CD4-positive, alpha-beta T cell (primary cell): ENCODE measurements around the gene IL1RAPL2. TPM values are rescaled to one million over a fixed set of nuclear protein-coding genes. Genes with fewer than 3 reads are reported as not detected.

Experiments
- ATAC-seq: fragments of 200-7000 bp; cut with Tn5 transposase; one replicate; pipeline ENCODE4 v1.10.0; 2022; ENCODE audit warnings: mild to moderate bottlenecking; ENCODE audit not compliant: poor library complexity
- CTCF ChIA-PET: fragments of 350-600 bp; sonication (Branson Sonifier 250); formaldehyde crosslinking; loops from one replicate; lab custom pipeline; 2021; ENCODE audit warnings: antibody characterized with exemption, inconsistent platforms; lab: Charles Lee
- POLR2A ChIA-PET: fragments of 350-600 bp; sonication (Branson Sonifier 250); formaldehyde crosslinking; loops from one replicate; lab custom pipeline; 2021; ENCODE audit warnings: antibody characterized with exemption, inconsistent platforms; lab: Charles Lee
- DNase-seq, 14 experiments: peaks; one replicate each; pipeline ENCODE4 v3.0.0-alpha.2; 2013 to 2020; ENCODE audit warnings: mixed read lengths in 2 of 14
- H3K27ac ChIP-seq, 2 donors: one replicate each; pipeline versions ENCODE4 v1.5.1 to v1.7.0; 2013; ENCODE audit warnings: low read length in 2 of 2, low read depth in 1 of 2, mild to moderate bottlenecking in 1 of 2
- H3K27me3 ChIP-seq, 2 experiments: 1 replicate in 1 of 2; 2 replicates in 1 of 2; pipeline versions ENCODE4 v1.6.1 to v1.7.0; 2013; ENCODE audit warnings: low read length in 2 of 2, control low read depth in 1 of 2, mild to moderate bottlenecking in 1 of 2, moderate library complexity in 1 of 2; ENCODE audit not compliant: insufficient read depth in 2 of 2, control insufficient read depth in 1 of 2
- H3K36me3 ChIP-seq: one replicate; pipeline ENCODE4 v1.6.1; 2013; ENCODE audit warnings: low read length, control low read depth; ENCODE audit not compliant: insufficient read depth
- H3K4me1 ChIP-seq: one replicate; pipeline ENCODE4 v1.6.1; 2013; ENCODE audit warnings: low read length, control low read depth; ENCODE audit not compliant: insufficient read depth
- H3K4me3 ChIP-seq: one replicate; pipeline ENCODE4 v1.5.1; 2013; ENCODE audit warnings: mild to moderate bottlenecking, low read length, moderate library complexity
- H3K9me3 ChIP-seq, 2 experiments: 1 replicate in 1 of 2; 2 replicates in 1 of 2; pipeline versions ENCODE4 v1.6.1 to v1.7.0; 2013; ENCODE audit warnings: low read length in 2 of 2, mild to moderate bottlenecking in 2 of 2, control low read depth in 1 of 2, moderate library complexity in 1 of 2; ENCODE audit not compliant: control insufficient read depth in 1 of 2, insufficient read depth in 1 of 2
- H3K27ac Mint-ChIP-seq: one replicate; pipeline ENCODE4 v1.8.0; 2020; ENCODE audit warnings: mixed read lengths
- H3K27me3 Mint-ChIP-seq: one replicate; pipeline ENCODE4 v1.8.0; 2021; ENCODE audit warnings: mixed read lengths
- H3K36me3 Mint-ChIP-seq: one replicate; pipeline ENCODE4 v1.8.0; 2021; ENCODE audit warnings: low read depth, mixed read lengths
- H3K4me1 Mint-ChIP-seq: one replicate; pipeline ENCODE4 v1.8.0; 2021; ENCODE audit warnings: low read depth, mixed read lengths
- H3K4me3 Mint-ChIP-seq: one replicate; pipeline ENCODE4 v1.8.0; 2020; ENCODE audit warnings: mild to moderate bottlenecking, mixed read lengths
- H3K9me3 Mint-ChIP-seq: one replicate; pipeline ENCODE4 v1.8.0; 2020; ENCODE audit warnings: mixed read lengths
- intact Hi-C, 2 experiments: fragments of 100-400 bp; cut with DNase I in 1 of 2; cut with micrococcal nuclease in 1 of 2; formaldehyde crosslinking; loops; one replicate each; pipeline versions ENCODE4 v1.15.1 to v1.9.0; 2023 to 2025; cut with DNase I, micrococcal nuclease
- total RNA-seq, 174 experiments: library from RNA in 2 of 174; stranded (reverse) in 2 of 174; gene quantifications; one replicate each; pipeline ENCODE4 v1.2.3 and lab custom pipeline; 2021 to 2026
- TF ChIP-seq, protein P1 (sequence below): fragments of 200-600 bp; IDR thresholded peaks from one replicate; pipeline ENCODE4 v1.8.0; 2022; ENCODE audit warnings: antibody characterized with exemption, mild to moderate bottlenecking

IL1RAPL2 gene
- total RNA-seq, 2 experiments from 2014 or later = not detected

DNA sequence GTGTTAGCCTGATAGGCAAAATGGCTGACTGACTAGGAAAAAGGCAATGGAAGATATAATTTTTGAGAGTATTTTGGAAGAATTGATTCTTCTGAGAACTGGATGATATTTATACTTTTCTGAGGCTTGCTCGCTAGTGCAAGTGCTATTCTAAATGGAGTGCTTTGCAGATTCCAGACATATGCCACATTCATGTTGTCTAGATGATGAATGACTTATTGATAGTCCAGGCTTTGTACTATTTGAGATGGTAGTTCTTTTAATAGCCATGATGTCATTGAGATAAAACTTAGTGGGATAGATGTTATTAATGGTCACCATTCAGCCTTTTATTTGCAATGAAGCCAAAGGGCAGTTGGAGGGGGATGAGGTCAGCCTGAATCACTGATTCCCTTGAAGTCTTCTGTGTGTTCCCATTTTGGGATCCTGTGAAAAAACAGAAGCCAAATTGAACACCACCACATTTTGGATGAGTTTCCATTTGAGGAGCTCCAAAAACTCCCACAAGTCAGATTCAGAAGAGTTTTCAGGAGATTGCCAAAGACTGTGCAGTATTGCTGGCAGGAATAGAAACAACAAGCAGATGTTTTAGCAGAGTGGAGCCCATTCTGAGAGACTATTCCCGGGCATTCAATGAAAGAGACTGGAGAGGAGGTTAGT, 184.1 kb downstream of the IL1RAPL2 start:
- Mint-ChIP-seq H3K27ac (no peak overlapping the region), H3K9me3 (no peaks in the 10 kb centered on the region), H3K36me3 (no peaks in the 10 kb centered on the region), H3K27me3 (no peaks in the 10 kb centered on the region), H3K4me1 (no peaks in the 10 kb centered on the region), H3K4me3 (no peak overlapping the region)
- intact Hi-C loops = no loop called here
- DNase-seq (no peak), ATAC-seq (no peak)
- H3K9me3 ChIP-seq = no peaks in the 10 kb centered on the region
- no peak overlapping the region for H3K27ac ChIP-seq
- TF ChIP-seq, protein P1, sequence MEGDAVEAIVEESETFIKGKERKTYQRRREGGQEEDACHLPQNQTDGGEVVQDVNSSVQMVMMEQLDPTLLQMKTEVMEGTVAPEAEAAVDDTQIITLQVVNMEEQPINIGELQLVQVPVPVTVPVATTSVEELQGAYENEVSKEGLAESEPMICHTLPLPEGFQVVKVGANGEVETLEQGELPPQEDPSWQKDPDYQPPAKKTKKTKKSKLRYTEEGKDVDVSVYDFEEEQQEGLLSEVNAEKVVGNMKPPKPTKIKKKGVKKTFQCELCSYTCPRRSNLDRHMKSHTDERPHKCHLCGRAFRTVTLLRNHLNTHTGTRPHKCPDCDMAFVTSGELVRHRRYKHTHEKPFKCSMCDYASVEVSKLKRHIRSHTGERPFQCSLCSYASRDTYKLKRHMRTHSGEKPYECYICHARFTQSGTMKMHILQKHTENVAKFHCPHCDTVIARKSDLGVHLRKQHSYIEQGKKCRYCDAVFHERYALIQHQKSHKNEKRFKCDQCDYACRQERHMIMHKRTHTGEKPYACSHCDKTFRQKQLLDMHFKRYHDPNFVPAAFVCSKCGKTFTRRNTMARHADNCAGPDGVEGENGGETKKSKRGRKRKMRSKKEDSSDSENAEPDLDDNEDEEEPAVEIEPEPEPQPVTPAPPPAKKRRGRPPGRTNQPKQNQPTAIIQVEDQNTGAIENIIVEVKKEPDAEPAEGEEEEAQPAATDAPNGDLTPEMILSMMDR = no peak
- H3K27me3 ChIP-seq = no peaks in the 10 kb centered on the region
- no peaks in the 10 kb centered on the region for H3K4me1 ChIP-seq
- H3K36me3 ChIP-seq = no peaks in the 10 kb centered on the region
- POLR2A ChIA-PET = no interaction called here
- no peak overlapping the region for H3K4me3 ChIP-seq
- CTCF ChIA-PET = no interaction called here

DNA sequence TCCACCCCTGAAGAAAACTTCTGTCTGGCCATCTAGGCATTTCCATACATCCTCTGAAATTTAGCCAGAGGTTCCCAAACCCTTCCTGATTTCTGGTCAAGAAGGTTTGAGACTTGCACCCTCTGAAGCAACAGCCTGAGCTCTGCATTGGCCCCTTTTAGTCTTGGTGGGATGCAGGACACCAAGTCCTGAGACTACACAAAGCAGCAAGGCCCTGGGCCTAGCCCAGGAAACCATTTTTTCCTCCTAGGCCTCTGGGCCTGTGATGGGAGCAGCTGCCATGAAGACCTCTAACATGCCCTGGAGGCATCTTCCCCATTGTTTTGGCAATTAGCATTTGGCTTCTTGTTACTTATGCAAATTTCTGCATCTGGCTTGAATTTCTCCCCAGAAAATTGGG, 196.6 kb downstream of the IL1RAPL2 start:
- Mint-ChIP-seq H3K27me3 (no peaks in the 10 kb centered on the region), H3K4me1 (no peaks in the 10 kb centered on the region), H3K27ac (no peak overlapping the region), H3K9me3 (no peaks in the 10 kb centered on the region), H3K4me3 (no peak overlapping the region), H3K36me3 (no peaks in the 10 kb centered on the region)
- peaks cover 0 to 7% of the 10 kb centered on the region in 2 experiments for H3K9me3 ChIP-seq
- H3K36me3 ChIP-seq = no peaks in the 10 kb centered on the region
- no peaks in the 10 kb centered on the region for H3K4me1 ChIP-seq
- ChIA-PET POLR2A (no interaction called here), CTCF (no interaction called here)
- TF ChIP-seq, protein P1 = no peak
- H3K4me3 ChIP-seq = no peak overlapping the region
- no peaks in the 10 kb centered on the region for H3K27me3 ChIP-seq
- H3K27ac ChIP-seq = no peak overlapping the region
- DNase-seq (no peak), ATAC-seq (no peak)
- intact Hi-C loops = no loop called here

DNA sequence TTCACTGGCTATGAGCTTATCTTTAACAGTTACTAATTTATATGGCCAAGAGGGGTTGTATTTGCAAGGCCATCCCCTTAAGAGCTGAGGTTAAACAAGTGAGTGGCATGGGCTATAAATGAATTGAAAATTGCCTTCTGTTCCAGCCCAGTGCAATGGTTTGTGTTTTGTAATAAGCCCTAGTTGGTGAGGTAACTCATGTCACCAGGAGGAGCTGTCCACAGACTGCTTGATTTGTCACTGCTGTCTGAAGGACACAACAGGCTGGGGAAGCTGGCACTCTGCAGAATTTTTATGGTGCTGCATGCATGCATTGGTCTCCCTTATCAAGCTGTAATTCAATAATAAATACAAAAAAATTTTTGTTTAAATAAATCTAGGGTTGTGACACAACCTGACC, 223.8 kb downstream of the IL1RAPL2 start:
- ChIA-PET POLR2A (no interaction called here), CTCF (no interaction called here)
- no peaks in the 10 kb centered on the region for H3K9me3 Mint-ChIP-seq
- Histone ChIP-seq H3K4me1 (no peaks in the 10 kb centered on the region), H3K27me3 (no peaks in the 10 kb centered on the region), H3K4me3 (no peak overlapping the region), H3K27ac (no peak overlapping the region), H3K36me3 (no peaks in the 10 kb centered on the region), H3K9me3 (no peaks in the 10 kb centered on the region)
- TF ChIP-seq, protein P1 = no peak
- intact Hi-C loops = no loop called here
- H3K36me3 Mint-ChIP-seq = no peaks in the 10 kb centered on the region
- no peak overlapping the region for H3K27ac Mint-ChIP-seq
- no peak for ATAC-seq
- DNase-seq = no peak
- H3K4me1 Mint-ChIP-seq = no peaks in the 10 kb centered on the region
- H3K4me3 Mint-ChIP-seq = no peak overlapping the region
- no peaks in the 10 kb centered on the region for H3K27me3 Mint-ChIP-seq
